GM11168 (cell line): ENCODE results near the gene PRCD.

Experiments
- in situ Hi-C: fragments of 300-500 bp; cut with MboI; formaldehyde crosslinking; loops from one replicate; pipeline ENCODE4 v1.12.0; 2022; ENCODE audit warnings: low sequenced_read_pairs; ENCODE audit not compliant: unreplicated experiment

Gene PRCD

GRCh38 chr17:76566613-76566943 is 26.7 kb downstream of the PRCD start:
- in situ Hi-C loops: no loop called here

GRCh38 chr17:76566988-76567431 is 27.2 kb downstream of the PRCD start:
- in situ Hi-C loops: no loop called here

- in situ Hi-C loops: no loop called here
Measured at GRCh38 chr17:76567634-76568432, 28.0 kb downstream of the PRCD start.

GRCh38 chr17:76568811-76569221 is 29.0 kb downstream of the PRCD start:
- in situ Hi-C loops: no loop called here

- in situ Hi-C loops: no loop called here
Measured at GRCh38 chr17:76569607-76570279, 29.9 kb downstream of the PRCD start.

- in situ Hi-C loops: no loop called here
Measured at GRCh38 chr17:76570457-76570856, 30.6 kb downstream of the PRCD start.

- in situ Hi-C loops: no loop called here
Measured at GRCh38 chr17:76570877-76571471, 31.1 kb downstream of the PRCD start.

- in situ Hi-C loops: no loop called here
Measured at GRCh38 chr17:76572201-76572910, 32.5 kb downstream of the PRCD start.

- in situ Hi-C loops: no loop called here
Measured at GRCh38 chr17:76573096-76573495, 33.3 kb downstream of the PRCD start.

GRCh38 chr17:76574166-76574565 is 34.3 kb downstream of the PRCD start:
- in situ Hi-C loops: no loop called here

- in situ Hi-C loops: no loop called here
Measured at GRCh38 chr17:76575570-76575969, 35.7 kb downstream of the PRCD start.

- in situ Hi-C loops: no loop called here
Measured at GRCh38 chr17:76576189-76576588, 36.3 kb downstream of the PRCD start.

- in situ Hi-C loops: no loop called here
Measured at GRCh38 chr17:76577876-76578275, 38.0 kb downstream of the PRCD start.

GRCh38 chr17:76578376-76578775 is 38.5 kb downstream of the PRCD start:
- in situ Hi-C loops: no loop called here

- in situ Hi-C loops: no loop called here
Measured at GRCh38 chr17:76579281-76579680, 39.4 kb downstream of the PRCD start.

- in situ Hi-C loops: no loop called here
Measured at GRCh38 chr17:76581515-76581914, 41.7 kb downstream of the PRCD start.

GRCh38 chr17:76582660-76583059 is 42.8 kb downstream of the PRCD start:
- in situ Hi-C loops: no loop called here

GRCh38 chr17:76584427-76585032 is 44.7 kb downstream of the PRCD start:
- in situ Hi-C loops: no loop called here

- in situ Hi-C loops: no loop called here
Measured at GRCh38 chr17:76585033-76585648, 45.3 kb downstream of the PRCD start.
